MM.1S (cell line): Measurements from ENCODE around the gene DSCAM.

ENCODE experiments used
- EZH2 ChIP-seq: fragments of 300-600 bp; sonication (generic); optimal IDR thresholded peaks from 2 replicates; pipeline ENCODE3; 2017; ENCODE audit warnings: low read depth, mild to moderate bottlenecking, antibody characterized with exemption, low read length, mixed read lengths
- EZH2phosphoT487 ChIP-seq: fragments of 300-600 bp; sonication (generic); IDR thresholded peaks from 2 replicates; pipeline ENCODE4 v1.6.1; 2018; ENCODE audit warnings: antibody characterized with exemption, low read length
- TF ChIP-seq, protein P1 (sequence below): fragments of 300-600 bp; sonication (generic); IDR thresholded peaks from 2 replicates; pipeline ENCODE4 v1.5.1; 2016; ENCODE audit warnings: antibody characterized with exemption, low read length, mixed read lengths

DNA sequence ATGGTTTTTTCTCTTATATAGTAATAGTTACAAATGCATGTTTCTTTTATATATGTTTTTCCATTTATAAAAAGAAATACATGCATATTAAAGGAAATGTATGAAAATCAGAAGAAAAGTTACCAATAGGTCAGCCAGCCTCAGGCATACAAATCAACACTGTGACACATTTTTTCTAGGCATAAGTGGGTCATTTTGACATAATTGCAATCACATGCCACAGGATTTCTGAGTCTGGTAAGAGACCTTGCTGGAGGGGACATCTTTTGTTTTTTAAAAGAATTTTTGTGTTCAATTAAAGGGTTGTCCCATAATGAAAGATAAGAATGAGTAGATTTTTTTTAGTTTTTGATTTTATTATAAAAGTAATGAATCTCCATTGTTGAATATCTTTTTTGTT lies 506.6 kb downstream of the DSCAM start:
- TF ChIP-seq, protein P1, sequence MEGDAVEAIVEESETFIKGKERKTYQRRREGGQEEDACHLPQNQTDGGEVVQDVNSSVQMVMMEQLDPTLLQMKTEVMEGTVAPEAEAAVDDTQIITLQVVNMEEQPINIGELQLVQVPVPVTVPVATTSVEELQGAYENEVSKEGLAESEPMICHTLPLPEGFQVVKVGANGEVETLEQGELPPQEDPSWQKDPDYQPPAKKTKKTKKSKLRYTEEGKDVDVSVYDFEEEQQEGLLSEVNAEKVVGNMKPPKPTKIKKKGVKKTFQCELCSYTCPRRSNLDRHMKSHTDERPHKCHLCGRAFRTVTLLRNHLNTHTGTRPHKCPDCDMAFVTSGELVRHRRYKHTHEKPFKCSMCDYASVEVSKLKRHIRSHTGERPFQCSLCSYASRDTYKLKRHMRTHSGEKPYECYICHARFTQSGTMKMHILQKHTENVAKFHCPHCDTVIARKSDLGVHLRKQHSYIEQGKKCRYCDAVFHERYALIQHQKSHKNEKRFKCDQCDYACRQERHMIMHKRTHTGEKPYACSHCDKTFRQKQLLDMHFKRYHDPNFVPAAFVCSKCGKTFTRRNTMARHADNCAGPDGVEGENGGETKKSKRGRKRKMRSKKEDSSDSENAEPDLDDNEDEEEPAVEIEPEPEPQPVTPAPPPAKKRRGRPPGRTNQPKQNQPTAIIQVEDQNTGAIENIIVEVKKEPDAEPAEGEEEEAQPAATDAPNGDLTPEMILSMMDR: no peak
- no peak for TF ChIP-seq EZH2phosphoT487
- no peak for TF ChIP-seq EZH2
